ENCODE data around the gene VCAN.

The VCAN gene

GRCh38 chr5:83572271-83572670 lies 100.7 kb downstream of the VCAN start:
- H3K4me3 ChIP-seq (replicated peaks; ENCODE audit: low read depth, low read length): no peak overlapping the region
- TF ChIP-seq CTCF (IDR thresholded peaks at IDR 0.05; ENCODE audit: low read depth, low read length, missing control alignments): no peak
- no peak for DNase-seq (ENCODE audit: extremely low read depth, low read depth)

- TF ChIP-seq CTCF (IDR thresholded peaks at IDR 0.05; ENCODE audit: low read depth, low read length, missing control alignments): no peak
- DNase-seq (ENCODE audit: extremely low read depth, low read depth): no peak
- H3K4me3 ChIP-seq (replicated peaks; ENCODE audit: low read depth, low read length): no peak overlapping the region
These were observed 104.8 kb downstream of the VCAN start for GRCh38 chr5:83576341-83576740.

- no peak overlapping the region for H3K4me3 ChIP-seq (replicated peaks; ENCODE audit: low read depth, low read length)
- no peak for TF ChIP-seq CTCF (IDR thresholded peaks at IDR 0.05; ENCODE audit: low read depth, low read length, missing control alignments)
- no peak for DNase-seq (ENCODE audit: extremely low read depth, low read depth)
These were observed 105.6 kb downstream of the VCAN start for GRCh38 chr5:83577036-83577636.

GRCh38 chr5:83583859-83584258 lies 112.3 kb downstream of the VCAN start:
- TF ChIP-seq CTCF (IDR thresholded peaks at IDR 0.05; ENCODE audit: low read depth, low read length, missing control alignments): no peak
- DNase-seq (ENCODE audit: extremely low read depth, low read depth): no peak
- no peak overlapping the region for H3K4me3 ChIP-seq (replicated peaks; ENCODE audit: low read depth, low read length)

GRCh38 chr5:83586874-83587776 lies 115.6 kb downstream of the VCAN start:
- TF ChIP-seq CTCF (IDR thresholded peaks at IDR 0.05; ENCODE audit: low read depth, low read length, missing control alignments): no peak
- no peak overlapping the region for H3K4me3 ChIP-seq (replicated peaks; ENCODE audit: low read depth, low read length)
- no peak for DNase-seq (ENCODE audit: extremely low read depth, low read depth)

- no peak overlapping the region for H3K4me3 ChIP-seq (replicated peaks; ENCODE audit: low read depth, low read length)
- no peak for DNase-seq (ENCODE audit: extremely low read depth, low read depth)
- no peak for TF ChIP-seq CTCF (IDR thresholded peaks at IDR 0.05; ENCODE audit: low read depth, low read length, missing control alignments)
These were observed 118.2 kb downstream of the VCAN start for GRCh38 chr5:83589786-83590185.
